Testis (tissue), 5 donors: ENCODE measurements around the gene FAM210B. TPM values are rescaled to one million over a fixed set of nuclear protein-coding genes. Genes with fewer than 3 reads are reported as not detected.

Experiments used
- DNase-seq: peaks from one replicate; pipeline ENCODE4 v3.0.0-alpha.2; 2019
- H3K27ac ChIP-seq, 2 donors: fragments of 200-600 bp; sonication (generic); one replicate each; pipeline ENCODE4 v1.5.1; 2019
- H3K27me3 ChIP-seq: fragments of 200-600 bp; sonication (generic); one replicate; pipeline ENCODE4 v1.5.1; 2019
- H3K36me3 ChIP-seq: fragments of 200-600 bp; sonication (generic); one replicate; pipeline ENCODE4 v1.5.1; 2017; ENCODE audit warnings: low read depth; ENCODE audit errors: missing control alignments
- H3K4me1 ChIP-seq: fragments of 200-600 bp; sonication (generic); one replicate; pipeline ENCODE4 v1.5.1; 2019
- H3K4me3 ChIP-seq, 2 donors: fragments of 200-600 bp; sonication (generic); one replicate each; pipeline ENCODE4 v1.5.1; 2017 to 2019
- H3K9me3 ChIP-seq: fragments of 200-600 bp; sonication (generic); one replicate; pipeline ENCODE4 v1.5.1; 2017
- POLR2A ChIP-seq: fragments of 450-650 bp; IDR thresholded peaks from one replicate; pipeline ENCODE4 v1.6.1; 2017; ENCODE audit warnings: antibody characterized with exemption, mild to moderate bottlenecking, moderate library complexity
- WGBS, 2 donors: methylation state at CpG; one replicate each; pipeline ENCODE4 v1.1.5; 2018; 5-methylcytosine and 5-hydroxymethylcytosine counted together
- intact Hi-C: fragments of 100-400 bp; cut with DNase I; formaldehyde crosslinking; loops from one replicate; pipeline ENCODE4 v1.15.1; 2023; ENCODE audit warnings: low total_unique reads
- long read RNA-seq, 2 donors: transcript quantifications; one replicate each; lab custom pipeline, GENCODE V29; 2026
- polyA plus RNA-seq: library from polyadenylated mRNA; stranded (reverse); fragments of 350-450 nt; fragmentation: Illumina TruSeq; extraction: RNeasy Lipid Tissue Mini Kit (QIAGEN cat#74804); gene quantifications from one replicate; pipeline ENCODE4 v1.2.3, GENCODE V29; 2014; ENCODE audit warnings: low read depth, low replicate concordance; ENCODE audit not compliant: insufficient read depth
- total RNA-seq, 2 donors: library from RNA; depleted of rRNA; stranded (reverse); fragments of >200 nt; gene quantifications; one replicate each; pipeline ENCODE4 v1.2.3, GENCODE V29; 2016
- TF ChIP-seq, protein P1 (sequence below), 3 experiments: fragments of 450-650 bp in 2 of 3; fragments of 200-600 bp in 1 of 3; sonication (generic) in 1 of 3; IDR thresholded peaks; one replicate each; pipeline ENCODE4 v1.5.1; 2016 to 2019; ENCODE audit warnings: antibody characterized with exemption in 3 of 3, mild to moderate bottlenecking in 2 of 3, moderate library complexity in 1 of 3

FAM210B gene, protein sequence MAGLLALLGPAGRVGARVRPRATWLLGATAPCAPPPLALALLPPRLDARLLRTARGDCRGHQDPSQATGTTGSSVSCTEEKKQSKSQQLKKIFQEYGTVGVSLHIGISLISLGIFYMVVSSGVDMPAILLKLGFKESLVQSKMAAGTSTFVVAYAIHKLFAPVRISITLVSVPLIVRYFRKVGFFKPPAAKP
- total RNA-seq = 10 to 100 TPM; 26.7 to 33.9 TPM
- 29.5 TPM for polyA plus RNA-seq
- long read RNA-seq, donor 1, transcript FAM210B-201 (3 exons, 3,046 nt) = major isoform, 46 of 53 reads
- long read RNA-seq, donor 1, partial matches to known transcripts = 5 of 53 reads
- long read RNA-seq, donor 1, other reads (novel, unspliced or antisense) = 0 of 53 reads
- long read RNA-seq, donor 2, transcript FAM210B-201 (3 exons, 3,046 nt) = major isoform, 58 of 59 reads
- long read RNA-seq, donor 2, partial matches to known transcripts = 0 of 59 reads
- long read RNA-seq, donor 2, other reads (novel, unspliced or antisense) = 0 of 59 reads

DNA sequence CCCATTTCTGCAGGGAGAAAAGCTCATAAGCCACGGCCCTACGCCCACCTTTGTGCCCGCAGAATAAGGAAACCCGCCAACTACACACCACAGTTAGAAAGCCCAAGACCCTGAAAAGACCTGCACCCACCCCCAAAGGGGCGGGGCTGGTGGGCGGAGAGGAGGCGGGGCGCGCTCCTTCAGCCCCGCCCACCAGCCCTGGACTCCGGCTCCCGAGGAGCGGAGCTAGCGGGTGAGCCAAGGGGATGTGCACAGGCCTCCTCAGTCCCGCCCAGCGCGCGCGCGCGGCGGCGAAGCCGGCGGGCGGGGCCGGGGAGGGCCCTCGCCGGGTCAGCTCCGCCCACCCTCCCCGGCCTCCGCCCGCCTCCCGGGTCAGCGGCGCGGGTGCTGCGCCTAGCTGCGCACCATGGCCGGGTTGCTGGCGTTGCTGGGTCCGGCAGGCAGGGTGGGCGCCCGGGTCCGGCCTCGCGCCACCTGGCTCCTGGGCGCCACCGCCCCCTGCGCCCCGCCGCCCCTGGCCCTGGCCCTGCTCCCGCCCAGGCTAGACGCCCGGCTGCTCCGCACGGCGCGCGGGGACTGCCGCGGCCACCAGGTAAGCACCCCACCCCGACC lies at the start of gene FAM210B:
Gene FAM210B (plus strand): TSS at position 375 of the 612 bp plus-strand sequence. CDS start 32 bp downstream, at position 407.
- Histone ChIP-seq H3K27ac (peak within 1 kb of the TSS; percentile 69 to 88), H3K4me1 (peaks cover 22% of the 10 kb centered on the region), H3K9me3 (no peaks in the 10 kb centered on the region), H3K27me3 (no peaks in the 10 kb centered on the region), H3K4me3 (peak within 1 kb of the TSS; percentile 79 to 98), H3K36me3 (no peaks in the 10 kb centered on the region)
- peak; percentile 93 for DNase-seq
- intact Hi-C loops = no loop called here
- TF ChIP-seq, protein P1, sequence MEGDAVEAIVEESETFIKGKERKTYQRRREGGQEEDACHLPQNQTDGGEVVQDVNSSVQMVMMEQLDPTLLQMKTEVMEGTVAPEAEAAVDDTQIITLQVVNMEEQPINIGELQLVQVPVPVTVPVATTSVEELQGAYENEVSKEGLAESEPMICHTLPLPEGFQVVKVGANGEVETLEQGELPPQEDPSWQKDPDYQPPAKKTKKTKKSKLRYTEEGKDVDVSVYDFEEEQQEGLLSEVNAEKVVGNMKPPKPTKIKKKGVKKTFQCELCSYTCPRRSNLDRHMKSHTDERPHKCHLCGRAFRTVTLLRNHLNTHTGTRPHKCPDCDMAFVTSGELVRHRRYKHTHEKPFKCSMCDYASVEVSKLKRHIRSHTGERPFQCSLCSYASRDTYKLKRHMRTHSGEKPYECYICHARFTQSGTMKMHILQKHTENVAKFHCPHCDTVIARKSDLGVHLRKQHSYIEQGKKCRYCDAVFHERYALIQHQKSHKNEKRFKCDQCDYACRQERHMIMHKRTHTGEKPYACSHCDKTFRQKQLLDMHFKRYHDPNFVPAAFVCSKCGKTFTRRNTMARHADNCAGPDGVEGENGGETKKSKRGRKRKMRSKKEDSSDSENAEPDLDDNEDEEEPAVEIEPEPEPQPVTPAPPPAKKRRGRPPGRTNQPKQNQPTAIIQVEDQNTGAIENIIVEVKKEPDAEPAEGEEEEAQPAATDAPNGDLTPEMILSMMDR (IDR thresholded peaks at IDR 0.05) = no peak
- TF ChIP-seq POLR2A = peak; percentile 5
- WGBS, 2 donors = 1% methylated on average over 13 to 50 of the region's 63 CpGs

DNA sequence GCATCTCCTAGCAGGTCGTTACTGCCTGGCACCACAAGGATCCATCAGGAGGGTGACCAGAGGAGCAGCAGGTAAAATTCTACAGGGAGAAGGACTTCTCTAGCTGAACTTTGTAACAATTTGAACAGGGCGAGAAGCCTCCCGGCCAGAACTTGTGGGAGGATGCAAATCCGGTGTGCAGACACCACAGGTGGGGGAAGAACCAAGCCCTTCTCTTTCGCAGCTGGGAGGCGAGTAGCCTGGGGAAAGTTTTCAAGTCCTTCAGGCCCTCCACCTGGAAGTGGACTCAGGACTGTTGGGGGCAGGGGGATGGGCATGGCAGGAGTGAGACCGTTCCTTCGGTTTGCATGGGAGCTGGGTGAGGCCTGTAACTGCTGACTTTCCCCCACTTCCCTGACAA lies 42.7 kb upstream of the FAM210B start:
- TF ChIP-seq, protein P1 (IDR thresholded peaks at IDR 0.05) = no peak
- TF ChIP-seq POLR2A = no peak
- 71 to 72% methylated on average over 3 to 8 of the region's 8 CpGs for WGBS, 2 donors
- no peaks in the 10 kb centered on the region for H3K4me1 ChIP-seq

DNA sequence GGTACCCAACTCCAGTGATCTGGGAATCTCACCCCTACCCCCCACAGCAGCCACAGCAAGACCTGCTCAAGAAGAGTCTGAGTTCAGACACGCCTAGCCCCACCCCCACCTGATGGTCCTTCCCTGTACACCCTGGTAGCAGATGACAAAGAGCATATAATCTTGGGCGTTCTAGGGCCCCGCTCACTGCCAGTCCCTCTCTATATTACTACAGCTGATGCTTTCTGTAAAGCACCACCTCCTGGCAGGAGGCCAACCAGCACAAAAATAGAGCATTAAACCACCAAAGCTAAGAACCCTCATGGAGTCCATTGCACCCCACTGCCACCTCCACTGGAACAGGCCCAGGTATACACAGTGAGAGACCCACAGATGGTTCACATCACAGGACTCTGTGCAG lies 42.3 kb upstream of the FAM210B start:
- Histone ChIP-seq H3K36me3 (no peaks in the 10 kb centered on the region), H3K9me3 (no peaks in the 10 kb centered on the region), H3K4me3 (no peak overlapping the region), H3K27ac (no peak overlapping the region), H3K4me1 (no peaks in the 10 kb centered on the region), H3K27me3 (no peaks in the 10 kb centered on the region)
- intact Hi-C loops = no loop called here
- WGBS, 2 donors = 85% methylated on average over 3 of the region's 3 CpGs; no CpG with 5 or more reads in 1 of the 2 donors
- no peak for DNase-seq
- no peak for TF ChIP-seq POLR2A
- TF ChIP-seq, protein P1 (IDR thresholded peaks at IDR 0.05) = no peak

More for the DNA sequence above, 42.7 kb upstream of the FAM210B start:
- Histone ChIP-seq H3K27me3 (no peaks in the 10 kb centered on the region), H3K4me3 (no peak overlapping the region), H3K9me3 (no peaks in the 10 kb centered on the region), H3K36me3 (no peaks in the 10 kb centered on the region), H3K27ac (no peak overlapping the region)
- intact Hi-C loops = no loop called here
- no peak for DNase-seq

DNA sequence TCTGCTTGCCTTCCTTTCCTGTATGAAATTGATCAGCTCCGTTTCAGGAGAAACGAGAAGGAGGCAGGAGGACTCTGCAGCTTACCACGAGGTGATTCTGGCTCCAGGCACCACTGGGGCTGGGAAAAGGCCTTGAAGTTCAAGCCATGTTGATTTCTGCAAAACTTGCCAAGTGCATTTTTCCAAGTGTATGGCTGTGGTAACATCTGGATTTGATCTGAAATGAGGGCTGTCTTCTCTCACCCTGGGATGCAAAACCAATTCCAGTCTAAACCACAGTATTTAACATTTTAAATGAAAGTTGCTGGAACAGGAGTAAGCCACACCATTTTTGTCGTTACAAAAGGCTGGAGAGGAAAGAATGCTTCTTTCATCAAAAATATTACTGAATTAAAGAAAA lies 36.1 kb upstream of the FAM210B start:
- H3K4me1 ChIP-seq = no peaks in the 10 kb centered on the region
- no peaks in the 10 kb centered on the region for H3K36me3 ChIP-seq
- no peak overlapping the region for H3K27ac ChIP-seq
- H3K9me3 ChIP-seq = no peaks in the 10 kb centered on the region
- DNase-seq = no peak
- intact Hi-C loops = no loop called here
- whole genome bisulfite sequencing, 2 donors = 31 to 42% methylated on average over 4 of the region's 4 CpGs
- H3K27me3 ChIP-seq = no peaks in the 10 kb centered on the region
- TF ChIP-seq, protein P1 (IDR thresholded peaks at IDR 0.05) = no peak
- TF ChIP-seq POLR2A = no peak
- no peak overlapping the region for H3K4me3 ChIP-seq
